ENCODE measurements around the gene CASKIN2.

- TF ChIP-seq CHD4 (IDR thresholded peaks at IDR 0.05): no peak
- no peak for TF ChIP-seq RCOR1 (conservative IDR thresholded peaks at IDR 0.05; ENCODE audit: low read depth, low read length)
- TF ChIP-seq, protein P1, sequence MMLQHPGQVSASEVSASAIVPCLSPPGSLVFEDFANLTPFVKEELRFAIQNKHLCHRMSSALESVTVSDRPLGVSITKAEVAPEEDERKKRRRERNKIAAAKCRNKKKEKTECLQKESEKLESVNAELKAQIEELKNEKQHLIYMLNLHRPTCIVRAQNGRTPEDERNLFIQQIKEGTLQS (IDR thresholded peaks at IDR 0.05; ENCODE audit: borderline replicate concordance, extremely low read depth, low read depth, low read length): no peak
Measured at GRCh38 chr17:75564195-75564594, 48.9 kb upstream of the CASKIN2 start.

Data from GM12878 (cell line).